Measurements from ENCODE around the gene MORF4L1.

- TF ChIP-seq CTCF (IDR thresholded peaks at IDR 0.05) (no peak), POLR2AphosphoS5 (IDR thresholded peaks at IDR 0.05) (no peak), EP300 (IDR thresholded peaks at IDR 0.05) (no peak), POLR2A (IDR thresholded peaks at IDR 0.05) (no peak)
Observed at GRCh38 chr15:78933187-78933822, 60.6 kb downstream of the MORF4L1 start.
